ENCODE data around the gene NUDT15.
"Not testable (repeated sequence)": the region's sequence is repeated elsewhere in the genome, so short reads cannot be mapped to it uniquely, and the experiment has no call there.

DNA sequence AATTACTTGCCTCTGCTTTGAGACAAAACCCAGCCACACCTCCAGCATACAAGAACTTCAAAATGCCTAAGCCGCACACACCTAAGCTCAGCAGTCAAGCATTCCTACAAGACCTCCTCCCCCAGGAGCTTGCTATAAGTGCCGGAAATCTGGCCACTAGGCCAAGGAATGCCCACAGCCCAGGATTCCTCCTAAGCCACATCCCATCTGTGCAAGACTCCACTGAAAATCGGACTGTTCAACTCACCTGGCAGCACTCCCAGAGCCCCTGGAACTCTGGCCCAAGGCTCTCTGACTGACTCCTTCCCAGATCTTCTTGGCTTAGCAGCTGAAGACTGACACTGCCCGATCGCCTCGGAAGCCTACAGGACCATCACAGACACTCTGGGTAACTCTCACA is 21.0 kb downstream of the NUDT15 start:
- TF ChIP-seq EZH2 (IDR thresholded peaks at IDR 0.05); TCF7L2 (IDR thresholded peaks at IDR 0.05; ENCODE audit: borderline replicate concordance, extremely low read depth, insufficient read depth, insufficient read length); EGR1 (IDR thresholded peaks at IDR 0.05; ENCODE audit: low read depth); POLR2AphosphoS5 (IDR thresholded peaks at IDR 0.05; ENCODE audit: low read depth, low read length); RAD21 (IDR thresholded peaks at IDR 0.05; ENCODE audit: low read depth); ZNF274 (IDR thresholded peaks at IDR 0.05; ENCODE audit: low read depth, low read length); JUND (IDR thresholded peaks at IDR 0.05); SRF (IDR thresholded peaks at IDR 0.05; ENCODE audit: low read depth); CBX3 (IDR thresholded peaks at IDR 0.05; ENCODE audit: low read depth); POLR2A (IDR thresholded peaks at IDR 0.05; ENCODE audit: borderline replicate concordance, extremely low read depth, insufficient read depth, insufficient read length); EZH2phosphoT487 (IDR thresholded peaks at IDR 0.05; ENCODE audit: borderline replicate concordance); SIN3A (IDR thresholded peaks at IDR 0.05; ENCODE audit: low read depth): not testable (repeated sequence)
- TF ChIP-seq, protein P1, sequence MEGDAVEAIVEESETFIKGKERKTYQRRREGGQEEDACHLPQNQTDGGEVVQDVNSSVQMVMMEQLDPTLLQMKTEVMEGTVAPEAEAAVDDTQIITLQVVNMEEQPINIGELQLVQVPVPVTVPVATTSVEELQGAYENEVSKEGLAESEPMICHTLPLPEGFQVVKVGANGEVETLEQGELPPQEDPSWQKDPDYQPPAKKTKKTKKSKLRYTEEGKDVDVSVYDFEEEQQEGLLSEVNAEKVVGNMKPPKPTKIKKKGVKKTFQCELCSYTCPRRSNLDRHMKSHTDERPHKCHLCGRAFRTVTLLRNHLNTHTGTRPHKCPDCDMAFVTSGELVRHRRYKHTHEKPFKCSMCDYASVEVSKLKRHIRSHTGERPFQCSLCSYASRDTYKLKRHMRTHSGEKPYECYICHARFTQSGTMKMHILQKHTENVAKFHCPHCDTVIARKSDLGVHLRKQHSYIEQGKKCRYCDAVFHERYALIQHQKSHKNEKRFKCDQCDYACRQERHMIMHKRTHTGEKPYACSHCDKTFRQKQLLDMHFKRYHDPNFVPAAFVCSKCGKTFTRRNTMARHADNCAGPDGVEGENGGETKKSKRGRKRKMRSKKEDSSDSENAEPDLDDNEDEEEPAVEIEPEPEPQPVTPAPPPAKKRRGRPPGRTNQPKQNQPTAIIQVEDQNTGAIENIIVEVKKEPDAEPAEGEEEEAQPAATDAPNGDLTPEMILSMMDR (IDR thresholded peaks at IDR 0.05 in 2 of 3, conservative IDR thresholded peaks at IDR 0.05 in 1 of 3; ENCODE audit: borderline replicate concordance in 1 of 3, insufficient read depth in 1 of 3, low read depth in 2 of 3, low read length in 2 of 3): not testable (repeated sequence)
- TF ChIP-seq, protein P2, sequence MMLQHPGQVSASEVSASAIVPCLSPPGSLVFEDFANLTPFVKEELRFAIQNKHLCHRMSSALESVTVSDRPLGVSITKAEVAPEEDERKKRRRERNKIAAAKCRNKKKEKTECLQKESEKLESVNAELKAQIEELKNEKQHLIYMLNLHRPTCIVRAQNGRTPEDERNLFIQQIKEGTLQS (IDR thresholded peaks at IDR 0.05): not testable (repeated sequence)
